K562 (cell line): ENCODE results near the gene PTPRT. TPM values are rescaled to one million over a fixed set of nuclear protein-coding genes. Genes with fewer than 3 reads are reported as not detected.

Experiments
- ARID2 ChIP-seq: fragments of 450-650 bp; IDR thresholded peaks from 2 replicates; pipeline ENCODE4 v1.6.1; 2017; ENCODE audit warnings: antibody characterized with exemption, mild to moderate bottlenecking
- CHD7 ChIP-seq: fragments of 200-600 bp; sonication (generic); IDR thresholded peaks from one replicate; pipeline ENCODE4 v1.6.1; 2012; ENCODE audit warnings: mild to moderate bottlenecking, low read depth, low read length, inconsistent platforms
- HDGF ChIP-seq: fragments of 450-650 bp; IDR thresholded peaks from 2 replicates; pipeline ENCODE4 v1.6.1; 2016
- TFAM ChIP-seq: fragments of 250-450 bp; sonication (Bioruptor Pico); conservative IDR thresholded peaks from 2 replicates; pipeline ENCODE4 v1.5.0; 2021; ENCODE audit warnings: mild to moderate bottlenecking, moderate library complexity
- ZNF12 ChIP-seq: sonication (generic); formaldehyde crosslinking; IDR thresholded peaks from 2 replicates; pipeline ENCODE4 v1.4.0; 2020; ENCODE audit warnings: mild to moderate bottlenecking, missing genetic modification reagents
- ZNF445 ChIP-seq: fragments of 250-450 bp; sonication (Bioruptor Pico); IDR thresholded peaks from 2 replicates; pipeline ENCODE4 v1.4.0; 2020; ENCODE audit warnings: low read depth, mild to moderate bottlenecking, moderate library complexity
- polyA plus RNA-seq, 8 experiments: library from polyadenylated mRNA; depleted of rRNA in 4 of 8; stranded (reverse) in 5 of 8; unstranded in 3 of 8; fragments of >200 nt; fragmentation: Nextera tagmentation in 2 of 8; fragmentation: Illumina TruSeq in 1 of 8; extraction: Ambion mirVana in 2 of 8; extraction: Trizol in 1 of 8; gene quantifications; 2 replicates each; pipeline versions ENCODE4 v1.2.1 to v1.2.3, GENCODE V29; 2011 to 2014; ENCODE audit warnings: inconsistent platforms in 1 of 8, missing spikeins in 1 of 8
- total RNA-seq, 7 experiments: library from RNA; depleted of rRNA in 6 of 7; stranded (reverse); fragments of >200 nt in 6 of 7; fragmentation: Illumina TruSeq in 2 of 7; extraction: Trizol in 2 of 7; gene quantifications; 2 replicates each; pipeline versions ENCODE4 v1.2.1 to v1.2.3, GENCODE V29; 2011 to 2021; ENCODE audit warnings: low replicate concordance in 1 of 7

The PTPRT gene
- total and polyA plus RNA-seq, 9 of the 15 experiments (the other 6 are each of a cell fraction or from before 2014, with no cell fraction given), result not detected

- no peak for TF ChIP-seq CHD7
- no peak for TF ChIP-seq ZNF12 (CRISPR knock-in tag)
- TF ChIP-seq ZNF445, result no peak
- TF ChIP-seq TFAM (CRISPR knock-in tag), result no peak
- no peak for TF ChIP-seq HDGF
- no peak for TF ChIP-seq ARID2
Observed at GRCh38 chr20:42100137-42100704, 1089.5 kb downstream of the PTPRT start (continued).
